Measurements from ENCODE around the gene DPP4. TPM values are rescaled to one million over a fixed set of nuclear protein-coding genes. Genes with fewer than 3 reads are reported as not detected.

The DPP4 gene
- total and polyA plus RNA-seq, 2 donors from 2014 or later = 29.4 to 74.8 TPM

GRCh38 chr2:161976917-161977316 lies 97.1 kb downstream of the DPP4 start:
- FAIRE-seq (no peak), DNase-seq (no peak)
- Histone ChIP-seq H3K27me3 (ENCODE audit: control insufficient read depth, insufficient read depth, low read length) (no peaks in the 10 kb centered on the region), H3K9ac (ENCODE audit: low read length in 3 of 3) (no peak overlapping the region), H3K27ac (ENCODE audit: low read depth in 2 of 2, low read length in 2 of 2) (no peak overlapping the region), H3K36me3 (ENCODE audit: control insufficient read depth in 2 of 3, insufficient read depth in 3 of 3, low read length in 3 of 3) (no peaks in the 10 kb centered on the region), H3K9me3 (ENCODE audit: control insufficient read depth in 2 of 3, insufficient read depth in 1 of 3, low read length in 3 of 3) (no peaks in the 10 kb centered on the region), H3K4me3 (ENCODE audit: low read length in 3 of 3) (no peak overlapping the region), H3K4me1 (ENCODE audit: control insufficient read depth in 2 of 3, insufficient read depth in 2 of 3, low read depth in 1 of 3, low read length in 3 of 3) (no peaks in the 10 kb centered on the region)
- intact Hi-C loops (cut with DNase I) = no loop called here
- TF ChIP-seq CTCF (IDR thresholded peaks at IDR 0.05; ENCODE audit: borderline replicate concordance, extremely low read depth, insufficient read depth) = no peak

GRCh38 chr2:161976295-161976694 lies 97.7 kb downstream of the DPP4 start:
- Histone ChIP-seq H3K36me3 (ENCODE audit: control insufficient read depth in 2 of 3, insufficient read depth in 3 of 3, low read length in 3 of 3) (no peaks in the 10 kb centered on the region), H3K4me1 (ENCODE audit: control insufficient read depth in 2 of 3, insufficient read depth in 2 of 3, low read depth in 1 of 3, low read length in 3 of 3) (no peaks in the 10 kb centered on the region), H3K27ac (ENCODE audit: low read depth in 2 of 2, low read length in 2 of 2) (no peak overlapping the region), H3K27me3 (ENCODE audit: control insufficient read depth, insufficient read depth, low read length) (no peaks in the 10 kb centered on the region), H3K4me3 (ENCODE audit: low read length in 3 of 3) (no peak overlapping the region), H3K9ac (ENCODE audit: low read length in 3 of 3) (no peak overlapping the region), H3K9me3 (ENCODE audit: control insufficient read depth in 2 of 3, insufficient read depth in 1 of 3, low read length in 3 of 3) (no peaks in the 10 kb centered on the region)
- TF ChIP-seq CTCF (IDR thresholded peaks at IDR 0.05; ENCODE audit: borderline replicate concordance, extremely low read depth, insufficient read depth) = no peak
- intact Hi-C loops (cut with DNase I) = no loop called here
- DNase-seq (no peak), FAIRE-seq (no peak)

GRCh38 chr2:161975813-161976160 lies 98.2 kb downstream of the DPP4 start:
- no peak overlapping the region for H3K4me3 ChIP-seq (ENCODE audit: low read length in 3 of 3)
- TF ChIP-seq CTCF (IDR thresholded peaks at IDR 0.05; ENCODE audit: borderline replicate concordance, extremely low read depth, insufficient read depth) = no peak
- intact Hi-C loops (cut with DNase I) = no loop called here
- no peak for DNase-seq
- no peaks in the 10 kb centered on the region for H3K4me1 ChIP-seq (ENCODE audit: control insufficient read depth in 2 of 3, insufficient read depth in 2 of 3, low read depth in 1 of 3, low read length in 3 of 3)
- no peak for FAIRE-seq
- H3K27ac ChIP-seq (ENCODE audit: low read depth in 2 of 2, low read length in 2 of 2) = no peak overlapping the region
- no peaks in the 10 kb centered on the region for H3K27me3 ChIP-seq (ENCODE audit: control insufficient read depth, insufficient read depth, low read length)
- no peaks in the 10 kb centered on the region for H3K9me3 ChIP-seq (ENCODE audit: control insufficient read depth in 2 of 3, insufficient read depth in 1 of 3, low read length in 3 of 3)
- no peaks in the 10 kb centered on the region for H3K36me3 ChIP-seq (ENCODE audit: control insufficient read depth in 2 of 3, insufficient read depth in 3 of 3, low read length in 3 of 3)
- no peak overlapping the region for H3K9ac ChIP-seq (ENCODE audit: low read length in 3 of 3)

- intact Hi-C loops (cut with DNase I) = no loop called here
- Histone ChIP-seq H3K4me1 (ENCODE audit: control insufficient read depth in 2 of 3, insufficient read depth in 2 of 3, low read depth in 1 of 3, low read length in 3 of 3) (no peaks in the 10 kb centered on the region), H3K27me3 (ENCODE audit: control insufficient read depth, insufficient read depth, low read length) (no peaks in the 10 kb centered on the region), H3K9ac (ENCODE audit: low read length in 3 of 3) (no peak overlapping the region), H3K9me3 (ENCODE audit: control insufficient read depth in 2 of 3, insufficient read depth in 1 of 3, low read length in 3 of 3) (no peaks in the 10 kb centered on the region), H3K36me3 (ENCODE audit: control insufficient read depth in 2 of 3, insufficient read depth in 3 of 3, low read length in 3 of 3) (no peaks in the 10 kb centered on the region), H3K27ac (ENCODE audit: low read depth in 2 of 2, low read length in 2 of 2) (no peak overlapping the region), H3K4me3 (ENCODE audit: low read length in 3 of 3) (no peak overlapping the region)
- DNase-seq (no peak), FAIRE-seq (no peak)
- TF ChIP-seq CTCF (IDR thresholded peaks at IDR 0.05; ENCODE audit: borderline replicate concordance, extremely low read depth, insufficient read depth) = no peak
Measured at GRCh38 chr2:161975062-161975812, 98.8 kb downstream of the DPP4 start.
